ENCODE measurements around the gene CKS1B. TPM values are rescaled to one million over a fixed set of nuclear protein-coding genes. Genes with fewer than 3 reads are reported as not detected.
"Not testable (repeated sequence)": the region's sequence is repeated elsewhere in the genome, so short reads cannot be mapped to it uniquely, and the experiment has no call there.

CKS1B gene
- total and polyA plus RNA-seq, 7 donors: 10.2 to 104 (median 35.7) TPM

DNA sequence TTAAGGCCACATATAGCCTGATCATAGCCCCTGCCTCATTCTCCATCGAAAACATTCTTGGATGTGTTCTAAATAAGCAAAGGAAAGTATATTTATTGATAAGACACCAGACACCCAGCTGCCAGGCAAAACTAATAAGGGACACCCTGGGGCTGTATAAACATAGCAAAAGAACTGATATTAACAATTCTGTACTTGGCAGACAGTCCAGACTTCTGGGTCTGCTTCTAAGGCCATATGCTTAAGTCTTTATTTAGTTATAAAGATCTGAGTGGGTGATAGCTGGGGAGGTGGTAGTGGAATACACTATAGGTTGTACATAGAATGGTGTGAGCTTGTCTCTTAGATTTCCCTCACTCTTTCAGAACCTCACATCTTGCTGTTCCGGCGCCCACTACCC lies 3.9 kb downstream of the CKS1B start:
- 95% methylated on average over 3 of the region's 3 CpGs for whole genome bisulfite sequencing, 2 donors
- H3K4me3 ChIP-seq: no peak overlapping the region
- no peak overlapping the region for H3K27ac ChIP-seq
- no peaks in the 10 kb centered on the region for H3K27me3 ChIP-seq
- no peaks in the 10 kb centered on the region for H3K9me3 ChIP-seq
- intact Hi-C loops (cut with DNase I): no loop called here
- no peak for DNase-seq
- peaks cover 0 to 10% (median 0%) of the 10 kb centered on the region in 4 donors for H3K36me3 ChIP-seq
- TF ChIP-seq POLR2AphosphoS5 (IDR thresholded peaks at IDR 0.05): no peak
- TF ChIP-seq, protein P1, sequence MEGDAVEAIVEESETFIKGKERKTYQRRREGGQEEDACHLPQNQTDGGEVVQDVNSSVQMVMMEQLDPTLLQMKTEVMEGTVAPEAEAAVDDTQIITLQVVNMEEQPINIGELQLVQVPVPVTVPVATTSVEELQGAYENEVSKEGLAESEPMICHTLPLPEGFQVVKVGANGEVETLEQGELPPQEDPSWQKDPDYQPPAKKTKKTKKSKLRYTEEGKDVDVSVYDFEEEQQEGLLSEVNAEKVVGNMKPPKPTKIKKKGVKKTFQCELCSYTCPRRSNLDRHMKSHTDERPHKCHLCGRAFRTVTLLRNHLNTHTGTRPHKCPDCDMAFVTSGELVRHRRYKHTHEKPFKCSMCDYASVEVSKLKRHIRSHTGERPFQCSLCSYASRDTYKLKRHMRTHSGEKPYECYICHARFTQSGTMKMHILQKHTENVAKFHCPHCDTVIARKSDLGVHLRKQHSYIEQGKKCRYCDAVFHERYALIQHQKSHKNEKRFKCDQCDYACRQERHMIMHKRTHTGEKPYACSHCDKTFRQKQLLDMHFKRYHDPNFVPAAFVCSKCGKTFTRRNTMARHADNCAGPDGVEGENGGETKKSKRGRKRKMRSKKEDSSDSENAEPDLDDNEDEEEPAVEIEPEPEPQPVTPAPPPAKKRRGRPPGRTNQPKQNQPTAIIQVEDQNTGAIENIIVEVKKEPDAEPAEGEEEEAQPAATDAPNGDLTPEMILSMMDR (IDR thresholded peaks at IDR 0.05): no peak
- TF ChIP-seq POLR2A (IDR thresholded peaks at IDR 0.05): no peak
- TF ChIP-seq EP300 (IDR thresholded peaks at IDR 0.05): no peak
- peaks cover 0 to 19% (median 13%) of the 10 kb centered on the region in 4 donors for H3K4me1 ChIP-seq

DNA sequence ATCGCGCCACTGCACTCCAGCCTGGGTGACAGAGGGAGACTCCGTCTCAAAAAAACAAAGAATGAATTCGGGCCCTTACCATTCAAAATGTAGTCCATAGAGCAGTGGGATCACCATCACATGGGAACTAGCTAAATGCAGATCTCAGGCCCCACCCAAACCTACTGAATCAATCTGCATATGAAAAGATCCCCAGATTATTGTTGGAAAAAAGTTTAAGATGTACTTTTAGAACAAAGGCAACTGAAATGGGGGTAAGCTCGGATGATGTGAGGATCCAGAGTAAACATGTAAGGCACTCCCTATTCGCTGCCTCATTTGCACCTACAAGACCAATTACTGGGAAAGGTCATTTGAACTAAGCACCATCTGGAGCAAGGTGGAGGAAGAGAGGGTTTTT lies 7.9 kb downstream of the CKS1B start:
- peak overlapping the region in 3 of 4 donors; percentile 63 to 84 (median 80) for H3K27ac ChIP-seq
- TF ChIP-seq POLR2A (IDR thresholded peaks at IDR 0.05) (no peak), POLR2AphosphoS5 (IDR thresholded peaks at IDR 0.05) (no peak), EP300 (IDR thresholded peaks at IDR 0.05) (no peak)
- TF ChIP-seq, protein P1 (IDR thresholded peaks at IDR 0.05): no peak
- peaks cover 0 to 16% (median 2%) of the 10 kb centered on the region in 4 donors for H3K36me3 ChIP-seq
- H3K4me1 ChIP-seq: peaks cover 0 to 23% (median 20%) of the 10 kb centered on the region in 4 donors
- H3K4me3 ChIP-seq: peak overlapping the region; percentile 28 to 78 (median 62)
- no peaks in the 10 kb centered on the region for H3K27me3 ChIP-seq
- H3K9me3 ChIP-seq: no peaks in the 10 kb centered on the region
- DNase-seq: no peak
- intact Hi-C loops (cut with DNase I): no loop called here
- 64 to 70% methylated on average over 6 of the region's 6 CpGs for WGBS, 2 donors

DNA sequence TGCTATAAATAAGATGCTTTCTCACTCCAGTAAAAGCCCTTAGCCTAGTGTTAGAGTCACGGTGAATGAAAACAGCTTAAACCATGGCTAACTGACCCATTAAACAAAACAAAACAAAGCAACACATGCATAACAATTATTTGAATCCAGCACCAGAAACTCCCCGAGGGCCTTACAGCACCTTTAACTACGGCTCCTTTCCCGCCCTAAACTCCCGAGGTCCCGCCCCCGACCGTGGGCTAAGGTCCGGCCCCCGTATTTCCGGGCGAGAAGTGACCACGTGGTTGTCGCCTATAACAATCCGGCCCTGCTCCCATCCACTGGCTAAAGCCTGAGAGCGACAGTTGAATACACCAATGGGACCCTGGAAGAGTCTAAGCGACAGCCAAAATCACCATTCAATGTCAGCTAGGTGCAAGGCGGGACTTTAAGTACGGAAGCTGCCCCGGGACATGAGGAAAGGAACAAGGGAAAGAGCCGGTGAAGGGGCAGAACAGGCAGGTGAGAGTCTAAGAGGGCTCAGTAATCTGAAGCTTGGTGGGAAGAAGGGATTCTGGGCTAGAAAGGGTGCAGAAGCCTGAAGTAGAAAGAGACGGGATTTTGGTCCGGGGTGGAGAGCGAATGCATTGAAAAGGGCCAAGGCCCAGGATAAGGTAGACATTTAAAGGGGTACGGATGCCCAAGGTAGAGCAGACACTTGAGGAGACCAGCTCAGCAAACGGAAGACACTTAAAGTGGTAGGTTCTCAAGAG lies 8.6 kb downstream of the CKS1B start, which contains the start of gene FLAD1:
Gene FLAD1 (plus strand): TSS at position 448 of the 752 bp plus-strand sequence. CDS start 351 bp downstream, outside the sequence.
- intact Hi-C loops (cut with DNase I): no loop called here
- Histone ChIP-seq H3K9me3 (no peaks in the 10 kb centered on the region), H3K36me3 (peaks cover 7 to 23% (median 10%) of the 10 kb centered on the region in 4 donors), H3K27me3 (no peaks in the 10 kb centered on the region), H3K4me1 (peaks cover 0 to 23% (median 20%) of the 10 kb centered on the region in 4 donors), H3K4me3 (peak within 1 kb of the TSS; percentile 56 to 78 (median 63)), H3K27ac (peak within 1 kb of the TSS; percentile 78 to 84 (median 80))
- peak in 1 of 2 donors; percentile 32 for TF ChIP-seq POLR2A (IDR thresholded peaks at IDR 0.05)
- peak in 3 of 4 donors; percentile 68 to 75 (median 74) for TF ChIP-seq POLR2AphosphoS5 (IDR thresholded peaks at IDR 0.05)
- no peak for TF ChIP-seq EP300 (IDR thresholded peaks at IDR 0.05)
- TF ChIP-seq, protein P1 (IDR thresholded peaks at IDR 0.05): no peak
- DNase-seq: peak; percentile 99
- WGBS, 2 donors: 0% methylated on average over 26 of the region's 26 CpGs

DNA sequence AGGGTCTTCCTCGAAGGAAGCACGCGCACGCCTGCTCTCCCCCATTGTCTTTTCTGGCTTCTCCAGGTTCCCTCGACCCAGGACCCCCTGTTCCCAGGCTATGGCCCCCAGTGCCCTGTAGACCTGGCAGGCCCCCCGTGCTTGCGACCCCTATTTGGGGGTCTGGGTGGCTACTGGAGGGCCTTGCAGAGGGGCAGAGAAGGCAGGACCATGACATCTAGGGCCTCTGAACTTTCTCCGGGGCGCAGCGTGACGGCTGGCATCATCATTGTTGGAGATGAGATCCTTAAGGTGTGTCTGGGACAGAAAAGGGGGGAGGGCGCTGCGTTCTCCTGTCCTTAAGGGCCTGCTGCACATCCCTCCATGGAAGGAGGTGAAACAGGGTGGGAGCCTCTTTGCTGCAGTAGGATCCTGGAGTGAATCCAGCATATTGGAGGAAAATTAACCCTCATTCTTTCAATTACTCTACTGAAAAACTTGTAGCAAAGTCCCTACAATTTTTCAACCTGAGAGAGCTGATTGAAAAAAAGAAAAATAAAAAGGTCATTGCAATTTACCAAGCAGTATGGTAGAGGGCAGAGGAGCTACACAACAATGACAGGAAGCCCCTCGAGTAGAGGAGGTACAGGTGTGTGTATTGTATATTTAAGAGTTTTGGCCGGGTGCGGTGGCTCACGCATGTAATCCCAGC lies 9.4 kb downstream of the CKS1B start:
- TF ChIP-seq EP300 (IDR thresholded peaks at IDR 0.05): no peak
- TF ChIP-seq, protein P1 (IDR thresholded peaks at IDR 0.05): no peak
- no peak for TF ChIP-seq POLR2AphosphoS5 (IDR thresholded peaks at IDR 0.05)
- TF ChIP-seq POLR2A (IDR thresholded peaks at IDR 0.05): no peak
- Histone ChIP-seq H3K4me3 (peak overlapping the region; percentile 56 to 78 (median 63)), H3K4me1 (peaks cover 0 to 23% (median 20%) of the 10 kb centered on the region in 4 donors), H3K36me3 (peaks cover 12 to 31% (median 15%) of the 10 kb centered on the region in 4 donors), H3K9me3 (no peaks in the 10 kb centered on the region), H3K27me3 (no peaks in the 10 kb centered on the region), H3K27ac (peak overlapping the region; percentile 78 to 84 (median 80))
- intact Hi-C loops (cut with DNase I): no loop called here
- DNase-seq: peak; percentile 62
- 13 to 22% methylated on average over 17 of the region's 17 CpGs for WGBS, 2 donors

DNA sequence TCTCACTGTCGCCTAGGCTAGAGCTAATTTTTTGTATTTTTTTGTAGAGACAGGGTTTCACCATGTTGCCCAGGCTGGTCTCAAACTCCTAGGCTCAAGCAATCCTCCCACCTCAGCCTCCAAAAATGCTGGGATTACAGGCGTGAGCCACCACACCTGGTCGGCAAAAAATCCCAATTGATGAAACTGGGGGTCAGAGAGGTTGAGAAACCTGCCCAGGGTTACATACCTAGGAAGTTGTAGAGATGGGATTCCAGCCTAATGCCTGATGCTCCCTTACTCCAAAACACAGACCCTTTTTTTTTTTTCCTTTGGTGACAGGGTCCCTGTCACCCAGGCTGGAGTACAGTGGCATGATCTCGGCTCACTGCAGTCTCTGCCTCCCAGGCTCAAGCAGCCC lies 12.3 kb downstream of the CKS1B start:
- H3K4me3 ChIP-seq; H3K27ac ChIP-seq; H3K9me3 ChIP-seq; H3K27me3 ChIP-seq; DNase-seq; intact Hi-C loops (cut with DNase I): not testable (repeated sequence)
- 93 to 98% methylated on average over 4 of the region's 4 CpGs for WGBS, 2 donors
- Histone ChIP-seq H3K36me3 (peaks cover 14 to 46% (median 21%) of the 10 kb centered on the region in 4 donors), H3K4me1 (peaks cover 0 to 23% (median 20%) of the 10 kb centered on the region in 4 donors)

Measured in sigmoid colon (tissue), 7 donors.